ENCODE measurements around the gene SLC25A11. TPM values are rescaled to one million over a fixed set of nuclear protein-coding genes. Genes with fewer than 3 reads are reported as not detected.

SLC25A11 gene
- total RNA-seq: 66.7 and 77.0 TPM in 2 replicates

GRCh38 chr17:4939796-4940554 is at the start of gene SLC25A11, which contains the start of gene RNF167:
SLC25A11 (minus strand) TSS chr17:4940046; CDS start chr17:4939910, 136 bp downstream.
RNF167 (plus strand) TSS chr17:4940268; CDS start chr17:4940910, 642 bp downstream.

GRCh38 chr17:4986951-4987766 is 47.3 kb upstream of the SLC25A11 start, which contains the start of gene CAMTA2:
CAMTA2 (minus strand) TSS chr17:4987675; CDS start chr17:4986222, 1,453 bp downstream.

GRCh38 chr17:4967539-4968485 is 28.0 kb upstream of the SLC25A11 start, which contains the start of gene SPAG7:
SPAG7 (minus strand) TSS chr17:4967817; CDS start chr17:4967804, 13 bp downstream.

GRCh38 chr17:4950746-4951204 is 10.9 kb upstream of the SLC25A11 start, which contains the start of gene ENO3:
ENO3 (plus strand) TSS chr17:4951119; CDS start chr17:4951830, 711 bp downstream.

GRCh38 chr17:4948166-4948930 is 8.5 kb upstream of the SLC25A11 start, which contains the start of gene PFN1:
PFN1 (minus strand) TSS chr17:4948530; CDS start chr17:4948394, 136 bp downstream.

GRCh38 chr17:4931963-4932362 is 7.9 kb downstream of the SLC25A11 start, which contains the start of gene GP1BA:
GP1BA (plus strand) TSS chr17:4932277; CDS start chr17:4932605, 328 bp downstream.

GRCh38 chr17:4903051-4903818 is 36.6 kb downstream of the SLC25A11 start, which contains the start of gene CHRNE:
CHRNE (minus strand) TSS chr17:4903098; CDS start chr17:4903063, 35 bp downstream.

GRCh38 chr17:4899341-4900230 is 40.3 kb downstream of the SLC25A11 start, which contains the start of gene C17orf107:
C17orf107 (plus strand) TSS chr17:4899536; CDS start chr17:4899763, 227 bp downstream.

Other genes starting within 250 kb of the SLC25A11 start
- 25.7 and 35.5 TPM in 2 replicates for gene PELP1, start 235.9 kb downstream of the SLC25A11 start, total RNA-seq
- gene ARRB2, start 229.4 kb downstream of the SLC25A11 start, total RNA-seq: 8.6 and 12.9 TPM in 2 replicates
- 19.8 and 23.9 TPM in 2 replicates for gene MED11, start 208.6 kb downstream of the SLC25A11 start, total RNA-seq
- gene ZMYND15, start 200.2 kb downstream of the SLC25A11 start, total RNA-seq: not detected in 2 replicates
- gene CXCL16, start 200.1 kb downstream of the SLC25A11 start, total RNA-seq: 0.34 and 0.59 TPM in 2 replicates
- gene TM4SF5, start 168.2 kb downstream of the SLC25A11 start, total RNA-seq: not detected in 2 replicates
- 0.50 TPM in 1 of 2 replicates, not detected in the other for gene VMO1, start 153.7 kb downstream of the SLC25A11 start, total RNA-seq
- not detected in 2 replicates for gene GLTPD2, start 151.1 kb downstream of the SLC25A11 start, total RNA-seq
- gene PSMB6, start 143.9 kb downstream of the SLC25A11 start, total RNA-seq: 280 and 286 TPM in 2 replicates
- gene PLD2, start 132.9 kb downstream of the SLC25A11 start, total RNA-seq: 12.1 and 14.3 TPM in 2 replicates
- 13.8 and 14.5 TPM in 2 replicates for gene MINK1, start 106.7 kb downstream of the SLC25A11 start, total RNA-seq
- 2.5 and 4.0 TPM in 2 replicates for gene C17orf107, start 40.5 kb downstream of the SLC25A11 start, total RNA-seq
- 0.74 and 1.2 TPM in 2 replicates for gene CHRNE, start 36.9 kb downstream of the SLC25A11 start, total RNA-seq
- gene GP1BA, start 7.8 kb downstream of the SLC25A11 start, total RNA-seq: not detected in 2 replicates
- gene RNF167, start 222 bp upstream of the SLC25A11 start, total RNA-seq: 50.3 and 53.8 TPM in 2 replicates
- 2,381 and 2,852 TPM in 2 replicates for gene PFN1, start 8.5 kb upstream of the SLC25A11 start, total RNA-seq
- gene ENO3, start 11.1 kb upstream of the SLC25A11 start, total RNA-seq: 0.74 and 1.8 TPM in 2 replicates
- gene SPAG7, start 27.8 kb upstream of the SLC25A11 start, total RNA-seq: 59.6 and 59.9 TPM in 2 replicates
- 18.7 and 20.3 TPM in 2 replicates for gene CAMTA2, start 47.6 kb upstream of the SLC25A11 start, total RNA-seq
- gene INCA1, start 57.5 kb upstream of the SLC25A11 start, total RNA-seq: 0.17 and 0.74 TPM in 2 replicates
- 39.5 and 44.4 TPM in 2 replicates for gene KIF1C, start 57.9 kb upstream of the SLC25A11 start, total RNA-seq
- gene SLC52A1, start 95.4 kb upstream of the SLC25A11 start, total RNA-seq: 0.15 TPM in 1 of 2 replicates, not detected in the other
- gene ZFP3, start 138.4 kb upstream of the SLC25A11 start, total RNA-seq: 0.67 and 0.89 TPM in 2 replicates
- 10.1 and 11.0 TPM in 2 replicates for gene ZNF232, start 171.8 kb upstream of the SLC25A11 start, total RNA-seq
- 0.15 and 0.17 TPM in 2 replicates for gene USP6, start 176.0 kb upstream of the SLC25A11 start, total RNA-seq